Placental epithelial cell (primary cell): ENCODE results near the gene DNAJB5. TPM values are rescaled to one million over a fixed set of nuclear protein-coding genes. Genes with fewer than 3 reads are reported as not detected.

Experiments
- total RNA-seq: library from RNA; depleted of rRNA; stranded (reverse); fragments of >200 nt; gene quantifications from 2 replicates; pipeline ENCODE4 v1.2.3, GENCODE V29; 2012

DNAJB5 gene
- 4.3 and 10.3 TPM in 2 replicates for total RNA-seq

GRCh38 chr9:34989003-34989945 lies at the start of gene DNAJB5:
TSS of gene DNAJB5 (plus strand) at chr9:34989745. CDS start at chr9:34990631, 886 bp downstream.

GRCh38 chr9:34957492-34958410 lies 31.8 kb upstream of the DNAJB5 start, which contains the start of gene PHF24:
TSS of gene PHF24 (plus strand) at chr9:34958285. CDS start at chr9:34971299, 13,014 bp downstream.

Other genes with a start within 250 kb of the DNAJB5 start
- 0.39 and 0.65 TPM in 2 replicates for gene PHF24, start 31.5 kb upstream of the DNAJB5 start, total RNA-seq
- gene VCP, start 82.9 kb downstream of the DNAJB5 start, total RNA-seq: 363 and 464 TPM in 2 replicates
- gene FANCG, start 90.2 kb downstream of the DNAJB5 start, total RNA-seq: 21.6 and 39.7 TPM in 2 replicates
- gene PIGO, start 106.8 kb downstream of the DNAJB5 start, total RNA-seq: 18.5 and 24.8 TPM in 2 replicates
- gene STOML2, start 113.4 kb downstream of the DNAJB5 start, total RNA-seq: 110 and 182 TPM in 2 replicates
- 25.9 and 42.5 TPM in 2 replicates for gene ATOSB, start 126.1 kb downstream of the DNAJB5 start, total RNA-seq
- 5.1 and 8.7 TPM in 2 replicates for gene UNC13B, start 172.3 kb downstream of the DNAJB5 start, total RNA-seq